ENCODE measurements around the gene ZFAND2A. TPM values are rescaled to one million over a fixed set of nuclear protein-coding genes. Genes with fewer than 3 reads are reported as not detected.

Gene ZFAND2A
- total and polyA plus RNA-seq, 2 of the 8 experiments (the other 6 are each of a cell fraction or from before 2014, with no cell fraction given) = 16.6 to 20.3 TPM

DNA sequence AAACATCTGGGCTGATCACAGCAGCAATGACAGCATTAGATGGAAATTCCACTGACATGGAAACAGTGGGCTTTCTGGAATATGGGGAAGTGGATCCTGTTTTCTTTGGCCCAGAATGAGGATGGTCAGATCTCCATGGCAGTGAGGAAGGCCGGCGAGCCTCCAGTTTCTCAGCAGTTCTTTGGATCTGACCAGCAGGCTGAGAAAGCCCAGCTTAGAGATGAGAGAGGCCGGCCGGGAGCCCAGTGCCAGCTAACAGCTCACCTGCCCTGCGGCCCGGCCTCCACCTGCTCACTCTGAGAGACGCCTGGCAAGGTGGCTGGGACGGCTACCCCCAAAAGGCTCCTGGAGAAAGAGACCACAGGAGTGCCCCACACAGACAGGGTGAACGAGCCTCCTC, 47.9 kb downstream of the ZFAND2A start:
- Histone ChIP-seq H3K18ac (ENCODE audit: extremely low read depth, low read length) (no peak overlapping the region), H2AK5ac (ENCODE audit: low read depth, low read length) (no peak overlapping the region), H3K56ac (replicated peaks; ENCODE audit: insufficient read length, low read depth, low read length) (no peak overlapping the region), H3K27me3 (replicated peaks in 1 of 4; ENCODE audit: control insufficient read depth in 3 of 4, extremely low read depth in 1 of 4, insufficient read depth in 3 of 4, low read length in 3 of 4) (no peaks in the 10 kb centered on the region), H3K36me3 (ENCODE audit: control insufficient read depth in 2 of 4, insufficient read depth in 4 of 4, low read length in 3 of 4) (no peaks in the 10 kb centered on the region), H4K20me1 (replicated peaks in 1 of 2; ENCODE audit: control insufficient read depth in 1 of 2, insufficient read depth in 2 of 2, low read length in 2 of 2) (peaks cover 0 to 8% of the 10 kb centered on the region in 2 experiments), H3K23me2 (ENCODE audit: low read depth, low read length) (no peaks in the 10 kb centered on the region), H3K14ac (ENCODE audit: insufficient read length) (no peak overlapping the region), H4K8ac (ENCODE audit: extremely low read depth, insufficient read depth, low read length) (0 out of 2 replicates have a peak overlapping the region, but pooled peaks have one; percentile 68), H4K91ac (replicated peaks; ENCODE audit: insufficient read length, low read length) (no peak overlapping the region), H3K4ac (replicated peaks; ENCODE audit: insufficient read length, low read depth, low read length) (no peak overlapping the region), H3K79me2 (ENCODE audit: control insufficient read depth in 1 of 2, insufficient read depth in 2 of 2, low read length in 2 of 2) (peaks cover 0 to 6% of the 10 kb centered on the region in 2 experiments; a peak in 1 of 4 replicates), H4K5ac (ENCODE audit: insufficient read length, low read depth, low read length) (no peak overlapping the region), H3K4me2 (ENCODE audit: insufficient read depth in 1 of 2, low read depth in 2 of 2, low read length in 2 of 2) (no peak overlapping the region), H3K79me1 (ENCODE audit: low read depth, low read length) (peaks cover 11% of the 10 kb centered on the region), H2BK15ac (ENCODE audit: low read length) (no peak overlapping the region), H3K4me1 (replicated peaks in 1 of 4; ENCODE audit: control insufficient read depth in 3 of 4, insufficient read depth in 4 of 4, low read length in 3 of 4) (no peaks in the 10 kb centered on the region), H2BK12ac (ENCODE audit: low read depth, low read length) (no peak overlapping the region), H2BK120ac (replicated peaks; ENCODE audit: low read depth, low read length) (no peak overlapping the region), H3K23ac (ENCODE audit: insufficient read length) (no peak overlapping the region), H2BK20ac (ENCODE audit: low read length) (no peak overlapping the region), H3K27ac (ENCODE audit: low read depth, low read length) (no peak overlapping the region), H3K9me3 (ENCODE audit: insufficient read depth in 2 of 2, low read depth in 1 of 2, low read length in 1 of 2) (no peaks in the 10 kb centered on the region; a peak in 1 of 4 replicates), H2BK5ac (ENCODE audit: low read depth, low read length) (no peak overlapping the region), H2AFZ (ENCODE audit: low read length) (no peak overlapping the region), H3K4me3 (ENCODE audit: extremely low read depth in 1 of 4, insufficient read depth in 2 of 4, low read depth in 3 of 4, low read length in 4 of 4) (no peak overlapping the region), H3K9ac (replicated peaks in 1 of 4; ENCODE audit: extremely low read depth in 1 of 4, low read depth in 3 of 4, low read length in 3 of 4) (no peak overlapping the region)
- POLR2A ChIA-PET (ENCODE audit: partially characterized antibody) = no interaction called here
- CTCF ChIA-PET (ENCODE audit: partially characterized antibody) = interaction anchor here (0.8 to 2.4 kb wide), 4 partner anchors 10 to 37 kb away, joined by 4 to 6 read pairs (median 4); partner anchors contain the start of gene GPER1
- DNase-seq (ENCODE audit: low read depth in 1 of 2, low spot score in 2 of 2) (no peak), FAIRE-seq (no peak)
- TF ChIP-seq CBX5 (IDR thresholded peaks at IDR 0.05; ENCODE audit: low read depth, low read length) = no peak
- TF ChIP-seq SP4 (IDR thresholded peaks at IDR 0.05; ENCODE audit: low read length) = no peak
- no peak for TF ChIP-seq TBP (IDR thresholded peaks at IDR 0.05; ENCODE audit: low read depth, low read length)
- TF ChIP-seq YY1 (IDR thresholded peaks at IDR 0.05; ENCODE audit: low read depth, low read length) = no peak
- no peak for TF ChIP-seq CBX8 (IDR thresholded peaks at IDR 0.05; ENCODE audit: borderline replicate concordance, low read depth, low read length)
- no peak for TF ChIP-seq SRF (IDR thresholded peaks at IDR 0.05; ENCODE audit: low read depth, low read length)
- no peak for TF ChIP-seq SP1 (IDR thresholded peaks at IDR 0.05; ENCODE audit: low read depth, low read length)
- no peak for TF ChIP-seq CHD1 (IDR thresholded peaks at IDR 0.05; ENCODE audit: low read depth, low read length)
- no peak for TF ChIP-seq TEAD4 (IDR thresholded peaks at IDR 0.05; ENCODE audit: low read depth, low read length)
- no peak for TF ChIP-seq KDM5A (IDR thresholded peaks at IDR 0.05; ENCODE audit: low read length)
- WGBS, 2 experiments (ENCODE audit: extremely low coverage in 1 of 2, insufficient coverage in 1 of 2, insufficient read length in 1 of 2, insufficient replicate concordance in 2 of 2, low coverage in 1 of 2, low lambda C conversion rate in 2 of 2, missing lambda C conversion rate in 1 of 2) = 94% methylated on average over 9 of the region's 9 CpGs; no CpG with 5 or more reads in 1 of the 2 experiments
